HUDEP-2 (cell line): ENCODE data around the gene RBM15B.

Experiments used
- DNase-seq, 76 experiments: peaks; one replicate each; lab custom pipeline; 2025; ENCODE audit not compliant: unreplicated experiment in 76 of 76; lab: John Stamatoyannopoulos, UW

RBM15B gene

DNA sequence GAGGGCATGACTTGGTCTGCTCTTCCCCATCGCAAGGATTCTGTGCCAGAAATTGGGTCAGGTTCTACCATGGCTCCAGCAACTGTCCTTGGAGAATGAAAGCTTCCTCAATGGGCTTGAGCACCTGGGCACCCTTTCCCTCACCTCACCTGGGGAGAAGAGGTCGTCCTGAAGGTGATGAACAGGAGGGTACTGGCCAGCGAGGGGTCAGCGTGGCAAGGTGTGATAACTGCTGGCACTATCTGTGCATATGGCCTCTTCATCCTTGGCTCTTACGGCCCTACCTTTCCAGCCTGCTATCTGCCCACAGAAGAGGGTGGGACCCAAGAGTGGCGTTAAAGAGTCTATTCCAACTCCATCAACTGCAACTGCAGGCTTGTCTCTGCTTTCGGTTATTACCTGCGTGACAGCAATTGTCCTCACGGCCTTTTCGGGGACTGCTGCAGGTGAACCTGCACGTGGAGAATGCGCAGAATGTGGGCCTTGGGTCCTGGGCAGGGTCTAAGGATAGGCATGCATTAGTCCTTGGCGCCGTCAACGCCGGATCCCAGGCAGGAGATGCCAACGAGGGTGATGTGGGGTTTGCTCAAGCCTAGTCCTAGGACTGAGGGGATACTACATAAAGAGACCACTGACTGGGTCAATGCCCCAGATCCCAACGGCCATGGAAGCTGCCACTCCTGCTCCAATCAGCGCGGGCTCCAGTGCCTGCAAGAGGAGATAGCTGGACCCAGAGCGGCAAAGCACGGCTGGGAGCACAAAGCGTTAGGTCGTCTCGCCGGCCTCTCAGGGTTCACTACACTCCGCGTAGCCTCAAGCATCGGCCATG, 625 bp upstream of the RBM15B start:
- peak in 1 of 76 experiments; percentile 58 for DNase-seq

DNA sequence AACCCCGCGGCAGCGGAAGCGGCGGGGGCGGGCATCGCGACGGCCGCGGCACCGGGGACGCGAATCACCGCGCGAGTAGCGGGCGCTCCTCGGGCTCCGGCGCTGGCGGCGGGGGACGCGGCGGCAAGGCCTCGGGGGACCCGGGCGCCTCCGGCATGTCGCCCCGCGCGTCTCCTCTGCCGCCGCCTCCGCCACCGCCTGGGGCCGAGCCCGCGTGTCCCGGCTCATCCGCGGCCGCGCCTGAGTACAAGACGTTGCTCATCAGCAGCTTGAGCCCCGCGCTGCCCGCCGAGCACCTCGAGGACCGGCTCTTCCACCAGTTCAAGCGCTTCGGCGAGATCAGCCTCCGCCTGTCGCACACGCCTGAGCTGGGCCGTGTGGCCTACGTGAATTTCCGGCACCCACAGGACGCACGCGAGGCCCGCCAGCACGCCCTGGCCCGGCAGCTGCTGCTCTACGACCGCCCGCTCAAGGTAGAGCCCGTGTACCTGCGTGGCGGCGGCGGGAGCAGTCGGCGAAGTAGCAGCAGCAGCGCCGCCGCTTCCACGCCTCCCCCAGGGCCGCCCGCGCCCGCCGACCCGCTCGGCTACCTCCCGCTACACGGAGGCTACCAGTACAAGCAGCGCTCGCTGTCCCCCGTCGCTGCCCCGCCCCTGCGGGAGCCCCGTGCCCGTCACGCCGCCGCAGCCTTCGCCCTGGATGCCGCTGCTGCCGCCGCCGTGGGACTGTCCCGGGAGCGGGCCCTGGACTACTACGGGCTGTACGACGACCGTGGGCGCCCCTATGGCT, 675 bp downstream of the RBM15B start:
- peak in 9 of 76 experiments; percentile 4 to 38 (median 19) for DNase-seq

DNA sequence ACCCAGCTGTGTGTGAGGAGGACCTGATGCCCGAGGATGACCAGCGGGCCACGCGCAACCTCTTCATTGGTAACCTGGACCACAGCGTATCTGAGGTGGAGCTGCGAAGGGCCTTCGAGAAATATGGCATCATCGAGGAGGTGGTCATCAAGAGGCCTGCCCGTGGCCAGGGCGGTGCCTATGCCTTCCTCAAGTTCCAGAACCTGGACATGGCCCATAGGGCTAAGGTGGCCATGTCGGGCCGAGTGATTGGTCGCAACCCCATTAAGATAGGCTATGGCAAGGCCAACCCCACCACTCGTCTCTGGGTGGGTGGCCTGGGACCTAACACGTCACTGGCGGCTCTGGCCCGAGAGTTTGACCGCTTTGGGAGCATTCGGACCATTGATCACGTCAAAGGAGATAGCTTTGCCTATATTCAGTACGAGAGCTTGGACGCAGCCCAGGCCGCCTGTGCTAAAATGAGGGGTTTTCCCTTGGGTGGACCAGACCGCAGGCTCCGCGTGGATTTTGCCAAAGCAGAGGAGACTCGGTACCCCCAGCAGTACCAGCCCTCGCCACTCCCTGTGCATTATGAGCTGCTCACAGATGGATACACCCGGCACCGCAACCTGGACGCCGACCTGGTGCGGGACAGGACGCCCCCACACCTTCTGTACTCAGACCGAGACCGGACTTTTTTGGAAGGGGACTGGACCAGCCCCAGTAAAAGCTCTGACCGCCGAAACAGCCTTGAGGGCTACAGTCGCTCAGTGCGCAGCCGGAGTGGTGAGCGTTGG, 1.5 kb downstream of the RBM15B start:
- no peak for DNase-seq

DNA sequence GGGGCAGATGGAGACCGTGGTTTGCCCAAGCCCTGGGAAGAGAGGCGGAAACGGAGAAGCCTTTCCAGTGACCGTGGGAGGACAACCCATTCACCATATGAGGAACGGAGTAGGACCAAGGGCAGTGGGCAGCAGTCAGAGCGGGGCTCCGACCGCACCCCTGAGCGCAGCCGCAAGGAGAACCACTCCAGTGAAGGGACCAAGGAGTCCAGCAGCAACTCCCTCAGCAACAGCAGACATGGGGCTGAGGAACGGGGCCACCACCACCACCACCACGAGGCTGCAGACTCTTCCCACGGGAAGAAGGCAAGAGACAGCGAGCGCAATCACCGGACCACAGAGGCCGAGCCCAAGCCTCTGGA, 2.0 kb downstream of the RBM15B start:
- no peak for DNase-seq

DNA sequence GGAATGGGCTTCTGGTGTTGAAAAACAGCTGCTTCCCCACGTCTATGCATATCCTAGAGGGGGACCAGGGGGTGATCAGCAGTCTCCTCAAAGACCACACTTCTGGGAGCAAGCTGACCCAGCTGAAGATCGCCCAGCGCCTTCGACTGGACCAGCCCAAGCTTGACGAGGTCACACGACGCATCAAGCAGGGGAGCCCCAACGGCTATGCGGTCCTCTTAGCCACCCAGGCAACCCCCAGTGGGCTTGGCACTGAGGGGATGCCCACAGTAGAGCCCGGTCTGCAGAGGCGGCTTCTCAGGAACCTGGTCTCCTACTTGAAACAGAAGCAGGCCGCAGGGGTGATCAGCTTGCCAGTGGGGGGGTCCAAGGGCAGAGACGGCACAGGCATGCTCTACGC, 2.5 kb downstream of the RBM15B start:
- no peak for DNase-seq

DNA sequence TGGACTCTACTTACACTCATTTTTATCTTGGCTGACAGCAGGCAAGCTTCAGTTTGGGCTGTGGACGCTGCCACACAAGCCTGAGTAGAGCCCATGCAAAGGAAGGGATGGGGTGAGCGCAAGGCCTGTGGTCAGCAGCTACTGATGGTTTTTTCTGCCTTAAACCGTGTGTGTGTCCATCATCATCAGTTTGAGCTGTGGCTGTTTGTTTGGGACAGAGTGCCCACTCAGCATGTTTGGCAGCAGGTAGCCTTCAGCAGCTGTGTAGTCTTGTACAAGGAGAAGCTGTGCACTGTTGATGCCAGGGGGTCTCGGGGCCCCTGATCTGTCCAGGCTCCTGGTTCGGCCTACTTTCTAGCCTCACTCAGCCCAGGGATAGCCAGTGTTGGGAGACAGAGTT, 3.5 kb downstream of the RBM15B start:
- DNase-seq, result no peak

DNA sequence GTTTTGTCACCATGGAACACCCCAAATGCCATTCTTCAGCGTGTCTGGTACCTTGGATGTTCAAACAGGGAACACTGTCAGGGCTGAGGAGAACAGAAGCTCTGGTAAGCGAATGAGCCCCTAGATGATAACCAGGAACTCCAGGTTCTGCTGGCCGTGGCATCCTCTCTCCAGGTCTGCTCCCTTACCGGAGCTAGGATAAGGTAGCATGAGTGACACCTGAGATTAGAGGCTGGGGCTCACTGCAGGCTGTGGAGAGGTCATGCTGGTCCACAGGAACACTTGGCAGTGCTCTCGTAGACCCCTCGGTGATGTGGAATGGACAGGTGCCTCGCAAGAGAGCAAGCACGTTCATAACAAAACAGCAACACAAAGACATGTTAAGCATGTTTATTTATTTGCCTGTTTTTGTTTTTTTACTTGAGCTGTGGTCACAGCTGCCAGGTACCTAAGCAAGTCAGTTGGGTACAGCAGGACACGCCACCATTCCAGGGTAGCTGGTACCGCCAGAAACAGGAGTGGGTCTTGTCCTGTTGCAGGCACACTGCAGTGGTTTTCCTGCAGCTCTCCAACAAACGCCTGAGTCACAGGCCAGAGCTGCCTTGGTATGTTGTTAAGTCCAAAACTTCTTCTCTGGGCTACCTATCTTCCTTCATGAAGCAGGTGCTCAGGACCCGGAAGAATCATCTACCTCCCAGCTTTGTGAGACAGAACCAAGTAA, 4.6 kb downstream of the RBM15B start:
- DNase-seq, result no peak

DNA sequence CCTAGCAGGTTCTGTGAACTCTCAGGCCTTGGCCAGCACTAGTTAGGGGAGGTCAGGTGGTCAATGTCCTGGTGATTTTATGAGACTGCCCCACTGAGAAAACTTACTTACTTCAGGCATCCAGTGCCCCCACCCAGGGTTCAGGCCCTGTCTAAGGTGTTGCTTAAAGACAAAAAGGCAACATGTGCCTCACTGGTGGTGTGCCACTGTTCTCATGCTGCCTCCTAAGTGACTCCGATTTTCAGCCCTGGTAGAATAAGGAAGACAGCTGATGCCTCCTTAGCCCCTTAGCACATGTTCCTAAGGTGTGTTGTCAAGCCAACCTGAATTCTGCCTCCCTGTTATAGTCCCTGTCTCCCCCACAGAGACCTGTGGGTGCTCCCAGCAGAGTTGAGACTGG, 5.3 kb downstream of the RBM15B start:
- DNase-seq, result no peak

DNA sequence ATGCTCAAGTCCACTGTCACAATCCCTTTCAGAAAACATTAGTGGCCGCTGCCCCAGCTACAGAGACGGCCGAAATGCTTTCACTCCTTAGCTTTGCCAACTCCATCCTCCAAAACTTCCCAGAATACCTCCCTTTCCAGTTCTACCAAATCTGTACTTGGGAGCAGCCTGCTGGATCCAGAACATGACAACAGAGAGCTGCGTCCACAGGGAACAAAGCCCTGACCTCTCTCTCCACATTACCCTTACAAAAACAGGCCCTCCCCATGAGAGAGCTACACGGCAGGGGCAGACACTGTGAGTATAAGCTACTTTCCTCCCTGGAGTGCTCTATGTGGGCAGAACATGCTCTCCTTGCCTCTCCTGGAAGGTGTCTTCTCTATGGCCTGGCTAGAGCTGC, 6.3 kb downstream of the RBM15B start:
- no peak for DNase-seq

DNA sequence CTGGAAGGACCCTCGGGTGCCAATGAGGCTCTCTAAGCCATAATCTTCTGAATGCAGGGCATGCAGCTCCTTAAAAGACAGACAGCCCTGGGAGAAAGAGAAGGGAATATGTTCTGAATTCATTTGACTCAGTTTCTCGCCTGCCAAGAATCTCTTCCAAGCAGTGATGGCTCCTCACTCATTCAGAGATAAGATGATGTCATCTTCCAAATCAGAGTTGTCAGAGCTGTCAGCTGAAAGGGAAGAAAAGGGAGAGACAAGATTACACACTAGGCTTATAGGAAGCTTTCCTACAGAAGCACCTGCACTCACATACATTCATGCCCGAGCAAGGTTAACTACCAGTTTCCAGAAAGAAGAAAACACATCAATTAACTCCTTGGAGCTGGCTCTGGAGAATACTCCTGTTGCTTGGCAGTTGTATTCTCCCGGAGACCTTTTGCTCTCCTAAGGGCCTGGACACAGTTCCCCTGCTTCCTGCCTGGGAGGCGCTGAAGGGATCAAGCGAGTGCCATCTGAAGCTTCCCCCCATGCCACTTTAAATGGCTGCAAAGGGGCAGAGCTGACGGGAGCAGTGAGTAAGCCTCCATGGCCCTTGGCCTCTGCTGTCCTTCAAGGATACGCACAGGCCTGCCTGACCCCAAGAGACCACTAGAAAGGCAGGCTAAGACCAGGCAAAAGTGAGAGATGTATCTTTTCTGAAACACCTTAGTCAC, 7.7 kb downstream of the RBM15B start:
- no peak for DNase-seq

DNA sequence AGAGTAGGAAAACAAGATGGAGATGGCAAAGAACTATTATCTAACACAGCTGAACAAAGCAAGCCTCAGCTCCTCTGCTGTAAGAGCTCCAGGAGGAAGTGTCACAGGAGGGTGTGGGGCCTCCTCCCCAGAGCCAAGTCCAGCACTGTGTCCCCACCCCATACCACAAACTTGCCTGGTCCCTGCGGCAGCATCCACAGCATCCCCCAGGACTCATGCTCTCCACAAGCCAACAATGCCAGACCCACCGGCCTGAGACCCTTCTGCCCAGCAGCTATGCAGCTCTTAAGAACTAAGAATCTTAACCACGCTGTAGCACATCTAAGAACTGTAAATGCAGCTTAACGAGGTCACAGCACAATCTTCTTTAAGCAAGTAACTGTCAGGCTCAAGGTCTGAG, 9.1 kb downstream of the RBM15B start:
- DNase-seq, result peak in 1 of 76 experiments; percentile 12

DNA sequence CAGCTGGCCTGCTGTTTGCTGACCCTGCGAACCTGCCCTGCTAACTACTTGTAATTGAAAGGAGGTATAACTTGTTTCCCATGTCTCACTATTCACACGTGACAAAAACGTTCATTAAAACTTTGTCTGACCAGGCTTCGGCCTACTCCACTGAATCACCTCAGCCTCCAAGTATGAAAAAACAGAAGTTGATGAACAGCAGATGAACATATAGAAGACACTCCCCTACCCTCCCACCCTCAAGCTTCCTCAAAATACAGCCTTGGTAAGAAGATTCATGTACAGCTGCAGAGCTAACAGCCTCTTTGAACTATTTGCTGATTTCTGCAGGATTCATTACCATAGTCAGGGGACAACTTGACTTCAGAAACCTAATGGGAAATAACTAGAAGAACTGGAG, 10.7 kb downstream of the RBM15B start:
- no peak for DNase-seq

DNA sequence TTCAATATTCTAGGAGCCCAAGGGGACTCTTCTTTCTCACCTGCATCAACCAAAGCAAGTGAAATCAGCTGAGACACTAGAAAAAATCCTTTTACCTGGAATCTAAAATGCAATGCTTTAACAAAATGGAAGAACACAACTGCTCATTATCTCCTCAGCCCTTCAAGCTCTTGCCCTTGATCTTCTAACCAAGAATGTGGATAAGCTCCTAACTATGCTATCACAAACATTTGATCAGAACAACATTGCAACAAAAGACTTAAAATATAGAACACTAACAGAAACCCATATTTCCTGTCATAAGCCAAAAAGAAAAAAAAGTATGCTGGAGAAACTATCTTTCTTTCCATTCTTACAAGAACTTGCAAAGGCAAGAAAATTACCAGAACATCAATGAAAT, 12.6 kb downstream of the RBM15B start:
- no peak for DNase-seq

DNA sequence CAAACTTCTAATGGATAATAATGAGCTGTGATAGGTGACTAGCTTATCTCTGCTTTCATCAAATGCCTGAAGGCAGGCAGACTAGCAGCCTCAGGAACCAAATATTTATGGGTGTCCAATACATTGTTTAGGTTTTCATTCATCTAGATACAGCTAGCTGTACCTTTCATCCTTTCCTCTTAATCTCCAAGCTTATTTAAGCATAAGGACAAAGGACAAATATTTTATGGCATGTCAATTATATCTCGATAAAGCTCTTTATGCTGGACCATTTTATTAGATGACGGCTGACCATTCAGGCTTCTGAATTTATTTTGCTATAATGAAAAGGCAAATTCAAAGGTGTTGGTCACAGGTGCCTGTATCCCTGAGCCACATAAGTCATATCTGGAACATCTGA, 16.9 kb downstream of the RBM15B start:
- DNase-seq, result no peak

DNA sequence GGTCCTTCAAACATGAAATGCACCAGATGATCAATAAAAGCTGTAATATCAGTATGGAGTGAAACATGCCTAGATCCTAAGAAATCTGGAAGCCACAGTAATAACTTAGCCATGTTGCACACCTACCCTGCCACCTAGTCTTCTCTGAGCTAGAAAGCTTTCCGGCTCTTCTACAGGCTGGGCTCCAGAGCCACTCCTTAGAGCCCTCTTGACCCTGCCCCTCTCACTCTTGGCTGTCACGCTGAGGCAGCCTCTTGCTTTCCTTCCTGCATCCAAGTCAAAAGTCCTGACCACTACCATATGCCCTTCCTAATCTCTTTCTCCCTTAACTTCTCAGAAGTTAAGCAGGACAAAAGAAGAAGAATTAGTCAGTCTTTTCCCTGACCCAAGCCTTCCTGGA, 17.7 kb downstream of the RBM15B start:
- no peak for DNase-seq

DNA sequence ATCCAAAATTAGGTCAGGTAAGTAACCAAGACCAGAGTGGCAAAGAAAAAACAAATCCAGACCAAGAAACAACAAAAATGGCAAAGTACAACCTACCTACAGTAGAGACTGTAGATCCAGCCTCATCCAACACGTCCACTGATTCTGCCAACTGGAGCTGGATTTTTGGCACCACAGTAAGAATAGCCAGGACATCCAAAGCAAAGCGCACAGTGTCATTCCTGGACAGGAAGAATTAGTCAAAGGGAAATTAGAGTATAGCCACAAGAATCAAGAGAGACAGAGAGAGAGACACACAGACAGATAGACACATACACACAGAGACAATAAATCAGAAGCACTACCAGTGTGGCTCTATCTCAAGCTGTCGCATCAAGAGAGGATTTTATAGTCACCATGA, 31.1 kb downstream of the RBM15B start:
- no peak for DNase-seq

DNA sequence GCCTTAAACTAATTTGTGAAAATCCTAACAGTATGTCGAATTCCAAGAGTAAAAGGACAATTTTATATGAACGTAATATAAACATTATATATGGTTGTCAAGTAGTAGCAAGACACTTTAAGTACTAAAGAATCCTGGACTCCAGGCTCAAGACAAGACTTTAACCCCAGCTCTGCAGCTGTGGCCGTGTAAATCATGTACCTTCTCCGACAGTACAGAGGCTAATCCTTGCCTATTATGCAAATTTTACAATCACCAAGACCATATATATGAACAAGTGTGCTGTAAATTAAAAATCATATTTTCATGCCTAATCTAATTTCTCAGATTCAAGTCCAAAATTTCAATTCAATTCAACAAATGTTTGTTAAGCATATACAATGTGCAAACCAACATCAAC, 35.8 kb downstream of the RBM15B start:
- no peak for DNase-seq

DNA sequence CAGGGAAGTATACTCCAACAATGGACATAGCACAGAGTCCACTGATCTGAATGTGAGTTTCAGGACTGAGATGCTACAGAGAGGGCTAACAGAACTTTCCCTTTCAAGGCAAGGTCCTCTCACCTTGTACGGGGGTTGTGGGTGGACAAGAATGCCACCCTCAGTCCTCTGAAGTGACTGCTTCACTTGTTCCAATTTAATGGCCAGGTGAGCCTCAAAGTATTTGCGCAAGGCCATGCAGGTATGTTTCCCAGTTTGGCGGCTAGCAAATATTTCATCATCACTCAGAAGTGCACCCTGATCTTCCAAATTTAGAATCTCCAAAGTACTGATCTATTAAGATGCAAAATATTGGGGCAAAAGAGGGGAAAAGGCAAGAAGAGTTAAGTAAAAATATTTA, 38.1 kb downstream of the RBM15B start:
- DNase-seq, result no peak

DNA sequence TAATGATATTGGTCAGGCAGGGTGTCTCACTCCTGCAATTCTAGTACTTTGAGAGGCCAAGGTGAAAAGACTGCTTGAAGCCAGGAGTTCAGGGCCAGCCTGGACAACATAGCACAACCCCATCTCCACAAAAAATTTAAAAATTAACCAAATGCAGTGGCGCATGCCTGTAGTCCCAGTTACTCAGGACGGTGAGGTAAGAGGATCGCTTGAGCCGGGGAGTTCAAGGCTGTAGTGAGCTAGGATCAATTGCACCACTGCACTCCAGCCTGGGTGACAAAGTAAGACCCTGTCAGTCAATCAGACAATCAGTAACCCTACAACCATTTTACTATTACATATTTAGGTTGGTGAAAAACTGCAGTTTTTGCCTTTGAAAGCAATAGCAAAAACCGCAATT, 43.0 kb downstream of the RBM15B start:
- DNase-seq, result no peak

DNA sequence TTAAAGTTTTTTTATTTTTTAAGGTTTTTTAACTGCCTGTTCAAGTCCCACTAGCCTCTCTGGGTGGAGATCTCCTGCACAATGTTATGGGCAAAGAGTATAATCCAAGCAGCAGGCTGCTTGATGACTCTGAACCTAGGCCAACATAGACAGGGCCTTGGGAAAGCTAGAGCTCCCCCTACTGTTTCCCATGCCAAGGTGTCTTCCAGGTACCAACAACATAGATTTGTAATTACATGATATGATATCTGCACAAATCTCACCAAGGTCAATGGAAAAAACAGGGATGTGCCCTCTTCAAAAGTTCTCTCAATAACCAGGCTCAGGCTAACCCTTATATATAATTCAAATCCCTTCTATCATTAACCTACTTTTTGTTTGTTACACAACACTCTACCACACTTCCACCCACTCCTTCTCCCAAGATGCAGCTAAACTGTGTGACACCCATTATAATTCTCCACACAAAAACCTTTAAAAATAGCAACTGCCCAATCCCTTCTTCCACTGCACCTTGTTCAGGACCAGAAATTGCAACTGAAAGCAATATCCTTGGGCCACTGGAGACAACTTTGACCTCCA, 43.8 kb downstream of the RBM15B start:
- DNase-seq, result peak in 44 of 76 experiments; percentile 1 to 51 (median 20)
